ENCODE measurements around the gene VWF.

- TF ChIP-seq CTCF (IDR thresholded peaks at IDR 0.05) (no peak), EP300 (IDR thresholded peaks at IDR 0.05) (no peak), POLR2A (IDR thresholded peaks at IDR 0.05) (no peak)
Observed at GRCh38 chr12:5971194-5971850, 153.1 kb downstream of the VWF start.

All from upper lobe of left lung (tissue), 4 donors.